MM.1S (cell line): ENCODE measurements around the gene TRPC3.

Source experiments
- EZH2 ChIP-seq: fragments of 300-600 bp; sonication (generic); optimal IDR thresholded peaks from 2 replicates; pipeline ENCODE3; 2017; ENCODE audit warnings: low read depth, mild to moderate bottlenecking, antibody characterized with exemption, low read length, mixed read lengths
- EZH2phosphoT487 ChIP-seq: fragments of 300-600 bp; sonication (generic); IDR thresholded peaks from 2 replicates; pipeline ENCODE4 v1.6.1; 2018; ENCODE audit warnings: antibody characterized with exemption, low read length
- TF ChIP-seq, protein P1 (sequence below): fragments of 300-600 bp; sonication (generic); IDR thresholded peaks from 2 replicates; pipeline ENCODE4 v1.5.1; 2016; ENCODE audit warnings: antibody characterized with exemption, low read length, mixed read lengths

- TF ChIP-seq, protein P1, sequence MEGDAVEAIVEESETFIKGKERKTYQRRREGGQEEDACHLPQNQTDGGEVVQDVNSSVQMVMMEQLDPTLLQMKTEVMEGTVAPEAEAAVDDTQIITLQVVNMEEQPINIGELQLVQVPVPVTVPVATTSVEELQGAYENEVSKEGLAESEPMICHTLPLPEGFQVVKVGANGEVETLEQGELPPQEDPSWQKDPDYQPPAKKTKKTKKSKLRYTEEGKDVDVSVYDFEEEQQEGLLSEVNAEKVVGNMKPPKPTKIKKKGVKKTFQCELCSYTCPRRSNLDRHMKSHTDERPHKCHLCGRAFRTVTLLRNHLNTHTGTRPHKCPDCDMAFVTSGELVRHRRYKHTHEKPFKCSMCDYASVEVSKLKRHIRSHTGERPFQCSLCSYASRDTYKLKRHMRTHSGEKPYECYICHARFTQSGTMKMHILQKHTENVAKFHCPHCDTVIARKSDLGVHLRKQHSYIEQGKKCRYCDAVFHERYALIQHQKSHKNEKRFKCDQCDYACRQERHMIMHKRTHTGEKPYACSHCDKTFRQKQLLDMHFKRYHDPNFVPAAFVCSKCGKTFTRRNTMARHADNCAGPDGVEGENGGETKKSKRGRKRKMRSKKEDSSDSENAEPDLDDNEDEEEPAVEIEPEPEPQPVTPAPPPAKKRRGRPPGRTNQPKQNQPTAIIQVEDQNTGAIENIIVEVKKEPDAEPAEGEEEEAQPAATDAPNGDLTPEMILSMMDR = no peak
- TF ChIP-seq EZH2 (no peak), EZH2phosphoT487 (no peak)
Observed at GRCh38 chr4:121873604-121874003, 78.3 kb downstream of the TRPC3 start.
